Ureter (tissue), 1 donor: ENCODE data around the gene KCNH5. TPM values are rescaled to one million over a fixed set of nuclear protein-coding genes. Genes with fewer than 3 reads are reported as not detected.

Experiments used
- DNase-seq: peaks from one replicate; pipeline ENCODE4 v3.0.0-alpha.2; 2020; ENCODE audit warnings: low spot score
- total RNA-seq: library from RNA; stranded (reverse); gene quantifications from one replicate; pipeline ENCODE4 v1.2.4, GENCODE V29; 2023
- donor health status: DM: yes; HTN: yes; CAD: no.

KCNH5 gene
- total RNA-seq, 1 donor from 2014 or later: not detected

DNA sequence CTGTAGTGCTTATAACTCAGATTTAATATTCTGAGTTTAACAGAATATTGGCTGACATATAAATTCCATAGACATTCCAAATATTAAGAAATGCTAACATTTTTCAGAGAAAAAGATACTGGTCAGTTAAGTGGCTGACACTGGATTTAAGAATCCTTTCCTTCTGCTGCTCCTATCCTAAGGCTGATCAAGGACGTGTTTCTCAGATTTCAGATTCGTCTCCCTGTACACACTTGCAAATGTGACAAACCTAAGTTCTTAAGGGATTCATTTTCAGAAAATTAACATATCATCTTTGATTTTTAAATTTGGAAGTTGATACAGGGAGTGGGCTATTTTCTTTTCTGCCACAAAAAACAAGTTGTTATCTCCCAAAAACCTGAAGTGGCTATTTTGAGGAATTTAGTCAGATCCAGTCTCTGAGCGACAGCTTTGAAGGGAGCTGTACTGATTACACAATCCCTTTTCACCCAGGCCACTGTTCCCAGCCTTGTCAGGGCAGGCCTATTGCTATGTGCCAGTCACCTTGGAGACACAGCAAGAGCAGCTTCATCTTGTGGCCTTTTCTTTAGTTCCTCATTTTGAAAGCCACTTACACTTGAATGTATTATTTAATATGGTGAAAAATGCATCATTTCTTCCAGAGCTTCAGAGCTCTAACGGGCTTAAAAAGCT, 370.6 kb downstream of the KCNH5 start:
- DNase-seq: peak; percentile 56

DNA sequence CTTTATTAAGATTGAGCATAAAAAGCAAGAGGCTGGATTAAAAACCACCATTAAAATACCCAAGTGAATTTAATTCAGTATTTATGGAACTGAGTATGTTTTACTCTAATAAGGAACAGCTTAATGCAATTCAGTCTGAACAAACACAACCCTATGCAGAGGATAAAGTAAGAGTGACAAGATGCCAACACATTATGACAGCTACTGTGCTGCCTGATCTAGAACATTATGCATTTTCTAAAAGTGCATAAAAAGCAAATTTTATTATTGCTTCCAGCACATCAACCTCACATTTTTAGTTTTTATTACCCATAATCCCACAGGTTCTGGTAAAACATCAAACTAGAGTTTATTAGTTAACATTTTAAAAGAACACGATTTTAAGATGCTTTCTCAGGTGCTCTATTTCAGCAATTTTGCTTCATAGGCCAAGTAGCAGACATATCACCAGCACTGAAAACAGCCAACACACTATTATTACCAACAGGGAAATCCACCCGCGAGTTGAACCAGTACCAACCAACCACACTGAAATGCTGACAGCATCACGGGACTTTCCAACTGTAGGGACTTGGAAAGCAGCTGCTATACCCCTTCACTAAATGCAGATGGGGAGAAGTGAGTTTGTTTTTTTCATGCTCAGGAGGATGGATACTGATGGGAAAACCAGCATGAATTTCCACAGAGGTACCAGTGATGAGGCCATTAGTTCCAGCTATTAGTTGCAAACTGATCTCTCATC, 372.1 kb downstream of the KCNH5 start:
- DNase-seq: no peak

DNA sequence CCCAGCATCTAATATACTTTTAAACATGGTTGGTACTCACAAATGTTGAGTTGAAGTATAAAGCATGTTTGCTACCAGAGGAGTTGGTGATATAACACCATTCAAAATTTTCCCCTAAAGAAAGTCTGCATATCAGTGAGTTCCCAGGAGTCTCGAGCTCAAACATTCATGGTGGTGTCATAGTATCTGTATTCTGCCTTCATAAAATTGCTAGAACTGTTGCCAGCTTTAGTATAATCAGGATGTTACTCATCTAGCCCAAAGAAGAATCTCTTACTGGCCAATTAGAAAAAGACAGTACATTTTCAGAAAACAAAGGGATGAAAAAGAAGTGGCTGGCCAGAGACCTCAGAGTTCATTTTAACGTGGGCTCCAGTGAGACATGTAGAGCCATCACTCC, 374.7 kb downstream of the KCNH5 start:
- DNase-seq: no peak

DNA sequence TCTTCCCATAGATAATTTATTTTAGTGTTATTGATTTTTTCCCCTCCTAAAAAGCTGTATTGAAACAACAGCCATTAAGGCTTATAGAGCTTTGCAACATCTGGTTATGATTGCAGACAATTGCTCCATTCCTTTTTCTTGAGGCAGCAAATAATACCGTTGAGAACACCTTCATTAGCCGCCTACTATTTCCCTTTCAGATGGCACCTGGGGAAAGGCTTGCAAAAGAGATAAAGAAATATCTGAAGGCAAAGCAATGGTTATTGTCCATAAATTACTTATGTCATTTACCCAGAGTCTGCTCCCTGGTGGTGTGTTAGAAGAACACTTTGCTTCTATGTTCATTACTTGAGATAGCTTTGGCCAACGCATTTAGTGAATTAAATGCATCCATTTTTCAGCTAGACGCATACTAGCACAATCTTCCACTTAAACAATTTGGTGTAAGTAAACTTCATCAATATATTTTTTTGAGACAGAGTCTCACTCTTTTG, 377.8 kb downstream of the KCNH5 start:
- no peak for DNase-seq

DNA sequence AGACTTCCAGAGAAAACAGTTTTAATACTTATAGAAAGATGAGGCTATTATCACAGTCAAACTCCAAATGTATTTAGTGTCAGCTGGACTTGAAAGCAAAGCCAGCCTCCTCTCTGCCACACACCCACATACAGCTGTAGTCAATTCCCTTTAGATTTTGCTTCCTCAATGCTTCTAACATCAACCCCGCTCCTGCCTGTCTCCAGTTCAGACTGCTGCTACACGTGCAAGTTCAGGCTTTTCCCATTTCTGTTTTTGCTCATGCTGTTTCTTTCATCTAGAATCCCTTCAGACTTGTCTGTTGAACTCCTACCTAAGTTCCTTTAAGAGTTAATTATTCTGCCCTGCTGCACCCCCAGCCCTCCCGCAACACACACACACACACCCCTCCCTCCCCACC, 380.0 kb downstream of the KCNH5 start:
- no peak for DNase-seq

DNA sequence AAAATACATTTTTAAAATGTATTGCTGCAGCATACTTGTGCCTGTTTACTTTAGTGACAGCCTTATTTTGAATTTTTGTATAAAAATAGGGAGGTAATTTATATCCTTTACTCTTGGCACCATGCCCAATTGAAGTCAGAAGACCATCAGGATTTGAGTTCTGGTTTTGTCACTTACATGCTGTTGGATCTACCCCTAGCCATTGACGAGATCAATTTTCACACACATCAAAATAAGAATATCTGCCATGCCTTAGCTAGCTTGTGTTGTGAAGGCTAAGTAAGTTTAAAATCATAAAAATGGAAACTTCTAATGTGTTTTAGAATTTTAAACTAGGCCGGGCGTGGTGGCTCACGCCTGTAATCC, 381.8 kb downstream of the KCNH5 start:
- no peak for DNase-seq

DNA sequence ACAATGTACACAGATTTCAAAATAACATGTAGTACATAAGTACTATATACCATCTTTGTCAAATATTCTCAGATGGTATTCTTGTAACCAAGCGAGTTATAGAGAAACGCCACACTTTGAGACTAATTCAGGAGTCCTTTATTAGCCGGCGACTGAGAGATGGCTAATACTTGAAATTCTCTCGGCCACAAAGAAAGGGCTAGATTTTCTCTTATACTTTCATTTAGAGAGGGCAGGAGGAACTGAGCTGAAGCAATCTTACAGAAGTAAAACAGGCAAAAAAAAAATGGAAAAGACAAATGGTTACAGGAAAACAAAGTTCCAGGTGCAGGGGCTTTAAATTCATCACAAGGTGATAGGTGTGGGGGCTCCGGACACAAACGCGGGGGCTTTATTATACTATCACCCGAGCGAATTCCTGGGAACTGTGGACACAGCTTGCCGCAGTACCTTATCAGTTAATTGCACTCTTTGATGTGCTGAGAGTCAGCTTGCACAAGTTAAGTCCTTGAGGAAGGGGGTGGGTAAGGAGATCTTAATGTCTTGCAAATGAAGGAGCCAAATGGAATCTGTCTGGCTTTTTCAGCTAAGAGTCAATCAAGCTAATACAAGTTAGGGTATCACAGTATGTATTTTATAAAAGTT, 382.3 kb downstream of the KCNH5 start:
- no peak for DNase-seq

DNA sequence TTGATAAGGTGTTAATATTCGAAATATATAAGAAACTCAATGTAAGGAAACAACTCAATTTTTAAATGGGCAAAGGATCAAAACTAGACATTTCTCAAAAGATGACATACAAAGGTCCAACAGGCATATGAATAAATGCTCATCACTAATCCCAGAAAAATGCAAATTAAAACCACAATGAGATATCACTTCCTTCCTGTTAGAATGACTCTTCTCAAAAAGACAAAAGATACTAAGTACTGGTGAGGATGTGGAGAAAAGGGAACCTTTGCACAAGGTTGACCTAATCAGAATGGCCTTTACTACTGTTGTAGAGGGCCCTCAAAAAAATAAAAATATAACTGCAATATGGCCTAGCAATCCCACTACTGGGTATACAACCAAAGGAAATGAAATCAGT, 383.4 kb downstream of the KCNH5 start:
- DNase-seq: no peak

DNA sequence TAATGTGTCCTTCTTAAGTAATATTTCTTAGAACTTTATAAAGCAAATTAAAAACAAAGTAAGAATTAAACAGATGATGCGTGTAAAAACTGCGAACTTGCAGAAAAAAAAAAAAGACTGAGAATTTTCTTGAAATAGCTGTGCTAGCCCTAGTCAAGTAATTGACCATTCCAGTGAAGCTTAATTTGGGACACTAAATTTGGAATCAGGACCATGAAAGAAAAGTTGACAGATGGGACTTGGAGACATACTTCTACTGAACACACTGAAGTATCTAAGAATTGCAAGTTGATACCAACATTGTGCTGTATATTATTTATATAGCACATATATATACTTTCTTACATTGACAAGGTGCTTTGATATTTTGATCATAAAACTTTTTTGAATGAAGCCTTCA, 386.6 kb downstream of the KCNH5 start:
- no peak for DNase-seq

DNA sequence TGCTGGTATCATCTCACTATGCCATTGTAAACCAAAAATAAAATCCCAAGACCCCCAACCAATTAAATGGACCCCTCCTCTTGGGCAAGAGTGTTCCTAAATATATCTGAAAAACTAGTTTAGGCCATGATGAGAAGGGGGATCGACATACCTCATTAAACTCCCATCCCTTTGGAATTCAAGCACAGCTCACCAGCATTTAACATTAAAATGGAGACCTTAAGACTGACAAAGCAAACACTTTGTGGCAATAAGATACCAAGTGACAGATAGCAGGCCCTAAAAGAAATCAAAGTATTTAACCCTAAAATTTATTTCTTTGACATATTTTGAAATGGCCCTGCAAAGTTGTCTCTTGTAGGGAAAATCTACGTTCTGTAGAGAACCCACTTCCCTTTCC, 387.9 kb downstream of the KCNH5 start:
- DNase-seq: no peak

DNA sequence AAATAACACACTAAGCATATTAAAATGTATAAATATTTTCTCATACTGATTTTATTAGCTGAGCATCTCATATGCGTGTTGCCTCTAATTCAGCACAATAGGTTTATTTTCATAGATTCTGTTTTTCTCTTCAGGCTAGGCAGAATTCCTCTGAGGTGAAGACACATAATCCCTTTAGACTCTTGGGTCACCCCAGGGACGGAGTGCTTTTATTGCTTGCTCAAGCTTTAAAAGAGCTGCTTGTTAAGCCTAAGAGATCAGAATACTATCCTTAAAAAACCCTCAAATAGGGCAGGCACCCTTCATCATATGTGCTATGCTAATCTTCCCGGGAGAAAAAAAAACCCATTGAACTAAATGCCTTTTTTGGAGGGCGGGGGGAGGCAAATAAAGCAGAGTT, 390.1 kb downstream of the KCNH5 start:
- DNase-seq: no peak

DNA sequence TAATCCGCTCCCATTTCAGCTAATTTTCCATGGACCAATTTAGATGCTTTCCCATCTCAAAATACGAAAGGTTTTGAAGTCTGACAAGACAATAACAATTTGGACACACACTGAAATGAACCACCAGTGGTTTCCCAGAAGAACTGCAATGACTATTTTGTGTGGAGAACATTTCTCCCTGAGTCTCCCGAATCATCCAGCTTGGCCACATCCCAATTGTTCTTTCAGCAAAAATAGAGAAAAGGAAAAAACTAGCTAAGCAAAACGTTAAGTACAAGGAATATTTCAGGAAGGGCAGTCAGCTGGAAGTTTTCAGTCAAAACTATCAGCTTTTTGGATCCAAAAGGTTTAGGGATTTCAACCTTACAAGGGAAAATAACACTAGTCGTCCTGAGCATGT, 390.6 kb downstream of the KCNH5 start:
- no peak for DNase-seq

Other genes with a start within 250 kb of the KCNH5 start
- 20.6 TPM for gene RHOJ, start 159.0 kb upstream of the KCNH5 start, total RNA-seq